Body of pancreas (tissue), 4 donors: ENCODE data around the gene ACER2. TPM values are rescaled to one million over a fixed set of nuclear protein-coding genes. Genes with fewer than 3 reads are reported as not detected.

Experiments used
- ATAC-seq: fragments of 150-250 bp; one replicate; pipeline ENCODE4 v1.9.1; 2016
- DNase-seq, 4 donors: peaks; one replicate each; pipeline ENCODE4 v3.0.0-alpha.2; 2019
- H3K27ac ChIP-seq, 4 donors: fragments of 200-600 bp; sonication (generic); 1 replicate in 3 of 4; 2 replicates in 1 of 4; pipeline versions ENCODE4 v1.5.1 to v1.6.1; 2016 to 2019; ENCODE audit warnings: mild to moderate bottlenecking in 1 of 4, mixed read lengths in 1 of 4, moderate library complexity in 1 of 4
- H3K27me3 ChIP-seq, 2 donors: fragments of 200-600 bp; sonication (generic); one replicate each; pipeline ENCODE4 v1.6.0; 2016; ENCODE audit warnings: mild to moderate bottlenecking in 1 of 2
- H3K36me3 ChIP-seq, 2 donors: fragments of 200-600 bp; sonication (generic); replicated peaks in 1 of 2; 2 replicates each; pipeline ENCODE4 v1.5.1; 2016; ENCODE audit warnings: low read depth in 2 of 2; ENCODE audit not compliant: insufficient read depth in 1 of 2
- H3K4me1 ChIP-seq: fragments of 200-600 bp; sonication (generic); one replicate; pipeline ENCODE4 v1.6.0; 2016
- H3K4me3 ChIP-seq, 2 donors: fragments of 200-600 bp; sonication (generic); 1 replicate in 1 of 2; 2 replicates in 1 of 2; pipeline ENCODE4 v1.5.1; 2016 to 2019
- H3K9me3 ChIP-seq, 3 donors: fragments of 200-600 bp; sonication (generic); 1 replicate in 2 of 3; 2 replicates in 1 of 3; pipeline ENCODE4 v1.5.1; 2016
- CTCF ChIP-seq, 7 experiments: fragments of 450-650 bp in 4 of 7; fragments of 200-600 bp in 3 of 7; sonication (generic) in 3 of 7; IDR thresholded peaks; one replicate each; pipeline ENCODE4 v1.5.1; 2016 to 2019; ENCODE audit warnings: antibody characterized with exemption in 7 of 7
- POLR2A ChIP-seq, 3 donors: fragments of 450-650 bp; IDR thresholded peaks; one replicate each; pipeline ENCODE4 v1.6.1; 2016; ENCODE audit warnings: antibody characterized with exemption in 3 of 3, mild to moderate bottlenecking in 2 of 3
- WGBS, 2 donors: methylation state at CpG; one replicate each; pipeline ENCODE4 v1.1.5; 2017; 5-methylcytosine and 5-hydroxymethylcytosine counted together
- intact Hi-C: fragments of 100-400 bp; cut with DNase I; formaldehyde crosslinking; loops from one replicate; pipeline ENCODE4 v1.15.1; 2023
- total RNA-seq, 2 donors: library from RNA; depleted of rRNA; stranded (reverse); fragments of >200 nt; gene quantifications; one replicate each; pipeline ENCODE4 v1.1.0, GENCODE V29; 2016

Gene ACER2
- total RNA-seq, 2 donors from 2014 or later = 5.3 to 8.0 TPM

DNA sequence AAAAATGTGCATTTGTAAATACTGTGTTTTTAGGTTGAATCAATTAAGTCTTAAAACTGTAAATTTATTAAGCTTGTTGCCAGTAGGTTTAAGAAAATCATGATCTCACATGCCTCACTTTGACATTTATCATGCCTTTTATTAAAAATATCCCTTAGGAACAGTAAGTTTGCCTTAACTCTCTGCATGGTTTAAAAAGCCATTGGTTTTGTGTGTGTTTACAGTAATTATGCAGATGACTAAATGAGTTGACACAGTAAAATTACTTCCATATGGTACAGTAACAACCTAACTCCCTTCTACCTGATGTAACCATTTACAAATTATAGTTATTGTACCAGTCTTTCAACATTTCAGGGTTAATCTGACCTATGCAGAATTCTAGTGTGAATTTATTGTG is 35.3 kb upstream of the ACER2 start:
- Histone ChIP-seq H3K36me3 (peaks cover 17 to 24% of the 10 kb centered on the region in 2 donors), H3K4me1 (peaks cover 17% of the 10 kb centered on the region), H3K4me3 (no peak overlapping the region), H3K27me3 (no peaks in the 10 kb centered on the region), H3K9me3 (no peaks in the 10 kb centered on the region), H3K27ac (no peak overlapping the region)
- DNase-seq (no peak), ATAC-seq (no peak)
- TF ChIP-seq CTCF (IDR thresholded peaks at IDR 0.05) (no peak), POLR2A (IDR thresholded peaks at IDR 0.05) (no peak)
- intact Hi-C loops = no loop called here

DNA sequence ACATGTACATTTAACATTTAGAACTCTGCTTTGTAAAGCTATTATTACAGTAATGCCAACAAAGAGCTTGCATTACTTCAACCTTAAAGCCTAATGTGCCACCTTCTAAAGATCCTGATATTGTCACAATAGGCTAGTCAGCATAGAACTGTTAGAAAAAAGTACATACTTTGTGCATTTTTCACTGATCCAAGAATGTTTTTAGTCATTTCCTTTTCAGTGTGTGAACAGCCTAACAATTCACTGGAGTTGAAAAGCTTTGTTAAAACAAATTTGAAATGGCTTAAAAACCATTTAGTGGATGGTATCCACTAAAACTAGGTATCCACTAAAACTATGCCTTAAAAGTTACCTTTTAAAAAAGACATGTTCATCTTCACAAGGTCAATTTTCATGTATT is 33.3 kb upstream of the ACER2 start:
- Histone ChIP-seq H3K4me1 (peaks cover 24% of the 10 kb centered on the region), H3K4me3 (no peak overlapping the region), H3K9me3 (no peaks in the 10 kb centered on the region), H3K27ac (no peak overlapping the region), H3K36me3 (peaks cover 17 to 24% of the 10 kb centered on the region in 2 donors), H3K27me3 (no peaks in the 10 kb centered on the region)
- ATAC-seq = no peak
- intact Hi-C loops = no loop called here
- no peak for DNase-seq
- TF ChIP-seq POLR2A (IDR thresholded peaks at IDR 0.05) (no peak), CTCF (IDR thresholded peaks at IDR 0.05) (no peak)

DNA sequence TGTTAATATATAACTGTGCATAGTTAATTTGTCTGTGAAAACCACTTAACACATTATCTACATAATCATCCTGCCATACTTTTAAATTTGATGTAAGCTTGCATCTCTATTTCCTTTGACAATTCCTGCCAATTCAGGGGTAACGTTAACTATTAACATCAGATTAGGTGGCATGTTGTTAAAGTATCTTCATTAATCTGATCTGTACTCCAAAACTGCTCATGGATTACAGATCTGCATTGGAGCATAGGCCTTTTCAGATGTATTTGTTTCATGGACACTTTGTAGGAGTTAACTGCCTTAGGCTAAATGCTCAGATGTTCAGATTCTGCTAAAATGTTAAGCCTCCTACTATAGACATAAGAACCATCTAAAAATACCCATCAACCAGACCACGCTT is 31.9 kb upstream of the ACER2 start:
- H3K4me3 ChIP-seq = no peak overlapping the region
- intact Hi-C loops = no loop called here

GRCh38 chr9:19378164-19378563 is 30.6 kb upstream of the ACER2 start:
- no peak overlapping the region for H3K4me3 ChIP-seq
- intact Hi-C loops = no loop called here
- no peak for DNase-seq
- 60 to 67% methylated on average over 4 of the region's 4 CpGs for WGBS, 2 donors
- H3K36me3 ChIP-seq = peaks cover 17 to 22% of the 10 kb centered on the region in 2 donors
- peak overlapping the region in 2 of 4 donors; percentile 4 to 29 for H3K27ac ChIP-seq
- no peaks in the 10 kb centered on the region for H3K9me3 ChIP-seq
- TF ChIP-seq CTCF (IDR thresholded peaks at IDR 0.05) = no peak
- TF ChIP-seq POLR2A (IDR thresholded peaks at IDR 0.05) = no peak
- no peak for ATAC-seq
- peaks cover 32% of the 10 kb centered on the region for H3K4me1 ChIP-seq
- H3K27me3 ChIP-seq = no peaks in the 10 kb centered on the region

More for the DNA sequence above, 31.9 kb upstream of the ACER2 start:
- no peaks in the 10 kb centered on the region for H3K9me3 ChIP-seq
- WGBS, 2 donors = 40 to 52% methylated on average over 2 of the region's 2 CpGs
- H3K36me3 ChIP-seq = peaks cover 17 to 22% of the 10 kb centered on the region in 2 donors
- H3K27me3 ChIP-seq = no peaks in the 10 kb centered on the region
- H3K27ac ChIP-seq = no peak overlapping the region
- ATAC-seq (no peak), DNase-seq (no peak)
- peaks cover 32% of the 10 kb centered on the region for H3K4me1 ChIP-seq
- TF ChIP-seq CTCF (IDR thresholded peaks at IDR 0.05) (no peak), POLR2A (IDR thresholded peaks at IDR 0.05) (no peak)

DNA sequence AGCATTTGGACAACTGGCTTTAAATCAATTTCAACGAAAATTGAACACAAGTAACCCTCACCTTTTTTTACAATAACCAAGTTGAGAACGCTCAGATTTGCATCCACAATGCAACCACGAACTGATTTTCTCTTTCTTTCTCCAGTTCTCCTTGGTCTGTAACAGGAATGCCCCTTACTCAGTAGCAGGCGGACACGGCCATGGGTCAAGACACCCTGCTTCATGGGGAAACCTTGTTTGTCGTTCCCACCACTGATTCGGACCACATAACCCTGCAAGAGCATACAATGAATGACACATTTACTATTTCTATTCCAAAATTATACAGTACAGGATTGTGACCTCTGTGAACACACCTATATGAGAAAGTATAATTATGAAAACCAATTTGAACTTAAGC is 30.2 kb upstream of the ACER2 start:
- Histone ChIP-seq H3K9me3 (no peaks in the 10 kb centered on the region), H3K4me1 (peaks cover 32% of the 10 kb centered on the region), H3K27me3 (no peaks in the 10 kb centered on the region), H3K27ac (peak overlapping the region; percentile 7 to 97 (median 92)), H3K4me3 (peak overlapping the region; percentile 52 to 64), H3K36me3 (peaks cover 17 to 21% of the 10 kb centered on the region in 2 donors)
- TF ChIP-seq CTCF (IDR thresholded peaks at IDR 0.05) (no peak), POLR2A (IDR thresholded peaks at IDR 0.05) (no peak)
- intact Hi-C loops = no loop called here
- DNase-seq (no peak), ATAC-seq (no peak)
- 28 to 32% methylated on average over 7 of the region's 7 CpGs for WGBS, 2 donors
